Measurements from ENCODE around the gene GASK1A.

GRCh38 chr3:42963269-42963668 is 15.8 kb upstream of the GASK1A start:
- TF ChIP-seq, protein P1, sequence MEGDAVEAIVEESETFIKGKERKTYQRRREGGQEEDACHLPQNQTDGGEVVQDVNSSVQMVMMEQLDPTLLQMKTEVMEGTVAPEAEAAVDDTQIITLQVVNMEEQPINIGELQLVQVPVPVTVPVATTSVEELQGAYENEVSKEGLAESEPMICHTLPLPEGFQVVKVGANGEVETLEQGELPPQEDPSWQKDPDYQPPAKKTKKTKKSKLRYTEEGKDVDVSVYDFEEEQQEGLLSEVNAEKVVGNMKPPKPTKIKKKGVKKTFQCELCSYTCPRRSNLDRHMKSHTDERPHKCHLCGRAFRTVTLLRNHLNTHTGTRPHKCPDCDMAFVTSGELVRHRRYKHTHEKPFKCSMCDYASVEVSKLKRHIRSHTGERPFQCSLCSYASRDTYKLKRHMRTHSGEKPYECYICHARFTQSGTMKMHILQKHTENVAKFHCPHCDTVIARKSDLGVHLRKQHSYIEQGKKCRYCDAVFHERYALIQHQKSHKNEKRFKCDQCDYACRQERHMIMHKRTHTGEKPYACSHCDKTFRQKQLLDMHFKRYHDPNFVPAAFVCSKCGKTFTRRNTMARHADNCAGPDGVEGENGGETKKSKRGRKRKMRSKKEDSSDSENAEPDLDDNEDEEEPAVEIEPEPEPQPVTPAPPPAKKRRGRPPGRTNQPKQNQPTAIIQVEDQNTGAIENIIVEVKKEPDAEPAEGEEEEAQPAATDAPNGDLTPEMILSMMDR (IDR thresholded peaks at IDR 0.05; ENCODE audit: low read depth, low read length), result no peak
- TF ChIP-seq POLR2A (IDR thresholded peaks at IDR 0.05; ENCODE audit: extremely low read depth, insufficient read length), result no peak
